Erythroblast (primary cell): Measurements from ENCODE around the gene C16orf96.

Experiments
- GATA1 ChIP-seq: IDR thresholded peaks from 2 replicates; pipeline ENCODE4 v1.6.1; 2011; ENCODE audit warnings: low read depth, mild to moderate bottlenecking, control low read depth, low read length, moderate library complexity
- POLR2A ChIP-seq: IDR thresholded peaks from 2 replicates; pipeline ENCODE4 v1.6.1; 2011; ENCODE audit warnings: mild to moderate bottlenecking, low read length

- TF ChIP-seq POLR2A, result no peak
- no peak for TF ChIP-seq GATA1
These were observed 26.8 kb upstream of the C16orf96 start for GRCh38 chr16:4529085-4530060.
